DMS 273 (cell line): Measurements from ENCODE around the gene PRMT2.
A peak's percentile ranks its signal among the peaks of the same experiment; 100 is the strongest.

Source experiments
- DNase-seq: peaks from one replicate; lab custom pipeline; 2025; ENCODE audit not compliant: unreplicated experiment; lab: John Stamatoyannopoulos, UW

Gene PRMT2

GRCh38 chr21:46635324-46636180, at the start of gene PRMT2:
Gene PRMT2 (plus strand): TSS chr21:46635674. CDS start chr21:46636952, 1,278 bp downstream.
- peak; percentile 98 for DNase-seq

GRCh38 chr21:46594276-46594675, 41.2 kb upstream of the PRMT2 start:
- no peak for DNase-seq

GRCh38 chr21:46596201-46596600, 39.3 kb upstream of the PRMT2 start:
- no peak for DNase-seq

- DNase-seq, result no peak
Observed at GRCh38 chr21:46597031-46597430, 38.4 kb upstream of the PRMT2 start.

- no peak for DNase-seq
Observed at GRCh38 chr21:46597896-46598343, 37.6 kb upstream of the PRMT2 start.

GRCh38 chr21:46598581-46599572, 36.6 kb upstream of the PRMT2 start:
- DNase-seq, result peak; percentile 46

GRCh38 chr21:46600305-46600704, 35.2 kb upstream of the PRMT2 start:
- DNase-seq, result no peak

GRCh38 chr21:46600978-46601377, 34.5 kb upstream of the PRMT2 start:
- no peak for DNase-seq

- no peak for DNase-seq
Observed at GRCh38 chr21:46603228-46603627, 32.2 kb upstream of the PRMT2 start.

- no peak for DNase-seq
Observed at GRCh38 chr21:46604329-46604974, 31.0 kb upstream of the PRMT2 start.

GRCh38 chr21:46604975-46605766, 30.3 kb upstream of the PRMT2 start, which contains the start of gene S100B:
Gene S100B (minus strand): TSS chr21:46605082. CDS start chr21:46602415, 2,667 bp downstream.
- DNase-seq, result peak; percentile 12

GRCh38 chr21:46605767-46606426, 29.6 kb upstream of the PRMT2 start:
- no peak for DNase-seq

GRCh38 chr21:46606427-46606813, 29.1 kb upstream of the PRMT2 start:
- no peak for DNase-seq

- no peak for DNase-seq
Observed at GRCh38 chr21:46607636-46608035, 27.8 kb upstream of the PRMT2 start.

GRCh38 chr21:46608672-46609111, 26.8 kb upstream of the PRMT2 start:
- no peak for DNase-seq

- no peak for DNase-seq
Observed at GRCh38 chr21:46610018-46610701, 25.3 kb upstream of the PRMT2 start.

GRCh38 chr21:46613391-46613790, 22.1 kb upstream of the PRMT2 start:
- DNase-seq, result no peak

GRCh38 chr21:46616050-46616449, 19.4 kb upstream of the PRMT2 start:
- DNase-seq, result no peak

- DNase-seq, result no peak
Observed at GRCh38 chr21:46616656-46617055, 18.8 kb upstream of the PRMT2 start.
